ENCODE results near the gene TLE3.

The TLE3 gene

DNA sequence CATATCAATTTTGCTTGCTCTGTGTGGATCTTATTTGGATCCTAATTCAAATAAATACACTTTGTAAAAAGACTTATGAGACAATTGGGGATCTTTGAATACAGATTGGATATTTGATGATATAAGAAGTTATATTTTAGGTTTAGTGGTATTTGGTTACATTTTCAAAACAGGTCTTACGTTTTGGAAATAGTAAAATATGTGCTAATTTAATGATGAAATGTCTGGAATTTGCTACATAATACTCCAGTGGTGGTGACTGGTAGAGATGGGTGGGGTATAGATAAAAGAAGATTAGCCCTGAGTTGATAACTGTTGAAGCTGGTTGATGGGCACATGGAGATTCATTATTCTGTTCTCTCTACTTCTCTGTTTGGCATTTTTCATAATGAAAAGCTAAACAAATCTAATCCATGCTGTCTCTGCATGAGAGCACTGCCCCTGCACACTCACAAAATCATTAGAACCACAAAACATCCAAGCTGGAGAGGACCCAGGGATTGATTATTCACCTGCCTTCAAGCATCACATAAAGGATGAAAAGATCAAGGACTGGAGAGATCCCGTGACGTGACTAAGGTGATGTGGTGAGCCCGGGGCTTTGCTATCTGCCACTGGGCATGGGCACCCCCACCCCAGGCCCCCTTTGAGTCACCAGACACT, 58.9 kb downstream of the TLE3 start:
- TF ChIP-seq, protein P1, sequence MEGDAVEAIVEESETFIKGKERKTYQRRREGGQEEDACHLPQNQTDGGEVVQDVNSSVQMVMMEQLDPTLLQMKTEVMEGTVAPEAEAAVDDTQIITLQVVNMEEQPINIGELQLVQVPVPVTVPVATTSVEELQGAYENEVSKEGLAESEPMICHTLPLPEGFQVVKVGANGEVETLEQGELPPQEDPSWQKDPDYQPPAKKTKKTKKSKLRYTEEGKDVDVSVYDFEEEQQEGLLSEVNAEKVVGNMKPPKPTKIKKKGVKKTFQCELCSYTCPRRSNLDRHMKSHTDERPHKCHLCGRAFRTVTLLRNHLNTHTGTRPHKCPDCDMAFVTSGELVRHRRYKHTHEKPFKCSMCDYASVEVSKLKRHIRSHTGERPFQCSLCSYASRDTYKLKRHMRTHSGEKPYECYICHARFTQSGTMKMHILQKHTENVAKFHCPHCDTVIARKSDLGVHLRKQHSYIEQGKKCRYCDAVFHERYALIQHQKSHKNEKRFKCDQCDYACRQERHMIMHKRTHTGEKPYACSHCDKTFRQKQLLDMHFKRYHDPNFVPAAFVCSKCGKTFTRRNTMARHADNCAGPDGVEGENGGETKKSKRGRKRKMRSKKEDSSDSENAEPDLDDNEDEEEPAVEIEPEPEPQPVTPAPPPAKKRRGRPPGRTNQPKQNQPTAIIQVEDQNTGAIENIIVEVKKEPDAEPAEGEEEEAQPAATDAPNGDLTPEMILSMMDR (conservative IDR thresholded peaks at IDR 0.05; ENCODE audit: low read depth): no peak
- H3K27ac ChIP-seq: no peak overlapping the region
- ChIA-PET POLR2A (ENCODE audit: low non-redundant PET) (no interaction called here), CTCF (no interaction called here)
- DNase-seq (ENCODE audit: low spot score): no peak

DNA sequence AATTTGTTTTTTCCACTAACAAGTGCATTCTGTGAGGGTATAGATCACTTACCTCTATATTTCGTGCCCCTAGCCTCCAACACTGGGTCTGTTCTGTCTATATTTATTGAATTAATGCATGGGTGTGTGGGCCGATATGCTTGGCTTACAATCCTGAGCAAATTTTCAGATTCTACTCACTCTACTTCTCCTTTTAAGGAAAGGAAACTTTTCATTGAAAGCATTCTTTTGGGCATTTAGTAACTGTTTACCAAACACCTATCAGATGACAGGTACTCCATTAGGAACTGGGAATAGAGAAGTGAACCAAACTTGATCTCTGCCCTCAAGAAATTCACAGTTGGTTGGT, 60.5 kb downstream of the TLE3 start:
- H3K27ac ChIP-seq: no peak overlapping the region
- ChIA-PET CTCF (interaction anchor here (0.6 kb wide), 1 partner anchor 913 kb away, joined by 3 read pairs; no protein-coding TSS in a partner anchor), POLR2A (ENCODE audit: low non-redundant PET) (no interaction called here)
- TF ChIP-seq, protein P1 (conservative IDR thresholded peaks at IDR 0.05; ENCODE audit: low read depth): no peak
- DNase-seq (ENCODE audit: low spot score): no peak

DNA sequence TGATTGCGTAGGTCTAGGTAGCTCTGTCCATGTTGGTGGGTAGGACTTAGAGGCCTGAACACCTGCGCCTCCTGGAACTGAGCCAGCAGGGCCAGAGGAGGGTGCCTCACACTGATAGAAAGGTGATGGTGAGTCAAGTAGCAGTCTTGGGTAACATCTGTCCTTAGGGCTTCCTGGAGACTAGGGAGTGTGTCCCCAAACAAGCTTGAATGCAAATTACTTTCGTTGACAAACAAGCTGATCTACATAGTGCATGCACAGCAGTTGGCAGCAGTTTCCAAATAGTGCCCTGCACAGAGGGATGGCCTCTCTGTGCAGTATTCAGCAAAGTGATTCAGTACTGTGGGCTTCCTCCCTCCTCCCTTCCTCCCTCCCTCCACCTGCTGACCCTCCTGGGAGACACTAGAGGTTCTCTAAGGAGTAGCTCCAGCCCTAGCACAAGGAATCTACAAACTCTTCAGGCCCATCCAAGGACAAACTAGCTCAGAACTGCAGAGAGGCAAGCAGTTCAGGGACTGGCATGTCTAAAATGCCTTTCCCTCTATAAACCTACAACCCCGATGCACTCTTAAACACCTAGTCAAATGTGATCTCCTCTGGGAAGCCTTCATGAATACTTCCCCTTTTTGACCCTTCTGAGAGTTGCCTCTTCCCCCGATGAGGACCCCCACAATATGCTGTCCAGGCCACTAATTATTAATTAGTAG, 61.0 kb downstream of the TLE3 start:
- TF ChIP-seq, protein P1 (conservative IDR thresholded peaks at IDR 0.05; ENCODE audit: low read depth): no peak
- peak; percentile 65 for DNase-seq (ENCODE audit: low spot score)
- ChIA-PET POLR2A (ENCODE audit: low non-redundant PET) (no interaction called here), CTCF (interaction anchor here (1.0 kb wide), 1 partner anchor 9 kb away, joined by 3 read pairs; no protein-coding TSS in a partner anchor)
- H3K27ac ChIP-seq: no peak overlapping the region

DNA sequence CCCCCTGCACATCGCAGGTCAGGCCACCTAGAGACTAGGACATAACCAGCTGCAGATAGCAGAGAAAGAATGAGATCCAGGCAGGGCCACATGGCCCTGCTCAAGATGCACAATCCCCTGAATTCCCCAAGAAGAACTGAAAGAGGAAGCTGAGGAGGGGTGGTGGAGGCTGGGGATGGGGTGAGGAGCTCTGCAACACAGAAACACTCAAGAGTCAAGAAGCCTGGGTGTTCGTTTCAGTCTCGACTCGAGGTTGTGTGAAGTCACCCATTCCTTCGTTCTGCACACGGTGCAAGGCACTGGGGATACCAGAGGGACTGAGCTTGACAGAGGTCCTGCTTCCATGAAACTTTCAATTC, 62.0 kb downstream of the TLE3 start:
- no peak for DNase-seq (ENCODE audit: low spot score)
- ChIA-PET CTCF (interaction anchor here (0.7 kb wide), 2 partner anchors 95 to 559 kb away, joined by 3 read pairs; no protein-coding TSS in a partner anchor), POLR2A (ENCODE audit: low non-redundant PET) (no interaction called here)
- TF ChIP-seq, protein P1 (conservative IDR thresholded peaks at IDR 0.05; ENCODE audit: low read depth): no peak
- no peak overlapping the region for H3K27ac ChIP-seq

DNA sequence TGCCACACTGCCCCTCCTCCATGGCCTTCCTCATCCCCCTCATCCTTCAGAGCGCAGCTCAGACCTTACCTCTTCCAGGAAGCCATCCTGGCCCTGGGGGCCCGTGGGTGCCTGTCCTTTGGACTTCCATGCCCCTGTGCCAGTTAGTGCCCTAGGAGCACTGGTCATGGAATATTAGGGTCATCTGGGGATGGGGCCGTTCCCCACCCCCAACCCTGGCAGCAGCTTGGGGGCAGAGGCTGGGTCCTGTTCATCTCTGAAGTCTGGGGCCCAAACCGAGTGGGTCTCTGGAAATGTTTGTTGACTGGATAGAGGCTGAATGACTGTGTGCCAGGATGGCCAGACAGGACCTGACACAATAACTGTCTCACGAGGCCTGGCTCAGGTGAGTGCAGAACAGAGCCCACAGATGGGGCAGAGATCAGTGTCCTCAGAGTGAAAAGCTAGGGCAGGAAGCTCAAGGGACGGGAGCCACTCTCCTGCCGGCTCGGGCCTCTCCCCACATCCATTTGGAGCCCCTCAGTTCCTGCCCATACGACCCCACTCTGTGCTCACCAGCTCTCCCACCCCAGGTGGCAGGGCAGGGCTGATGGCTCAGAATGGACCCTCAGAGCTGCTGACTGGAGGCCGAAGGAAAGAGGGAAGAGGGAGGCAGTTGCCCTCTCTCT, 62.5 kb downstream of the TLE3 start:
- TF ChIP-seq, protein P1 (conservative IDR thresholded peaks at IDR 0.05; ENCODE audit: low read depth): no peak
- H3K27ac ChIP-seq: no peak overlapping the region
- CTCF ChIA-PET: interaction anchor here (0.6 to 0.7 kb wide), 3 partner anchors 95 to 559 kb away, joined by 3 to 4 read pairs (median 3); no protein-coding TSS in a partner anchor
- no peak for DNase-seq (ENCODE audit: low spot score)
- POLR2A ChIA-PET (ENCODE audit: low non-redundant PET): no interaction called here

DNA sequence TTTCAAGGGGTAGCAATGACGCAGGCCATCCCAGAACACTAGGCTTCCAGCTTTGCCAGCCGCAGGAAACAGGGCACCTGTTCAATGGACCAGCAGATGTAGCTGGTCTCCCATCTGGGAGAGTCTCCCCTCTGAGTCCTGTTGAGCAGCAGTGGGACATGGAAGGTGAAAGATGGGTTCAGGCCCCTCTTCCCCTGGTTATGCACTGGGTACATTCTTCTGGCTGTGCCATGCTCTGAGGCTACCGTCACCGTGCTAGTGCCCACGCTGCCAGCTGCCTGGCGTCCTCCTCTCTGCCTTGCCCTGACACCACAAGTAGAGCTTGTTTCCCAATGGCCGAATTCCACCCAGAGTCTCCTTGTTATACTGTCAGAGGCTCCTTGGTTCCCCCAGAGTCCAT, 63.1 kb downstream of the TLE3 start:
- H3K27ac ChIP-seq: no peak overlapping the region
- no peak for DNase-seq (ENCODE audit: low spot score)
- CTCF ChIA-PET: no interaction called here
- TF ChIP-seq, protein P1 (conservative IDR thresholded peaks at IDR 0.05; ENCODE audit: low read depth): no peak
- POLR2A ChIA-PET (ENCODE audit: low non-redundant PET): no interaction called here

Data from RWPE1 (cell line).